Gastrocnemius medialis (tissue), 4 donors: ENCODE results near the gene KLRK1. TPM values are rescaled to one million over a fixed set of nuclear protein-coding genes. Genes with fewer than 3 reads are reported as not detected.

Source experiments
- ATAC-seq, 2 donors: fragments of 150-250 bp; one replicate each; pipeline ENCODE4 v1.9.1; 2016
- DNase-seq, 2 donors: peaks; one replicate each; pipeline ENCODE4 v3.0.0-alpha.2; 2019
- H3K27ac ChIP-seq, 4 donors: fragments of 200-600 bp; sonication (generic); 1 replicate in 1 of 4; 2 replicates in 3 of 4; pipeline ENCODE4 v1.5.1; 2016 to 2018; ENCODE audit warnings: mild to moderate bottlenecking in 2 of 4, moderate library complexity in 1 of 4
- H3K27me3 ChIP-seq, 3 donors: fragments of 200-600 bp; sonication (generic) in 2 of 3; 1 replicate in 1 of 3; 2 replicates in 2 of 3; pipeline versions ENCODE4 v1.5.1 to v1.6.0; 2016 to 2019; ENCODE audit warnings: mild to moderate bottlenecking in 1 of 3, moderate library complexity in 1 of 3
- H3K36me3 ChIP-seq, 2 donors: fragments of 200-600 bp; sonication (generic) in 1 of 2; one replicate each; pipeline ENCODE4 v1.5.1; 2017 to 2018
- H3K4me1 ChIP-seq, 2 donors: fragments of 200-600 bp; sonication (generic) in 1 of 2; one replicate each; pipeline ENCODE4 v1.5.1; 2016 to 2017; ENCODE audit warnings: mild to moderate bottlenecking in 2 of 2
- H3K4me3 ChIP-seq, 4 donors: fragments of 200-600 bp; sonication (generic) in 3 of 4; 1 replicate in 1 of 4; 2 replicates in 3 of 4; pipeline ENCODE4 v1.5.1; 2016 to 2019; ENCODE audit warnings: mild to moderate bottlenecking in 2 of 4
- H3K9me3 ChIP-seq, 3 donors: fragments of 200-600 bp; sonication (generic) in 2 of 3; 1 replicate in 1 of 3; 2 replicates in 2 of 3; pipeline ENCODE4 v1.5.1; 2016 to 2019
- POLR2A ChIP-seq, 2 donors: fragments of 450-650 bp; IDR thresholded peaks; one replicate each; pipeline ENCODE4 v1.6.1; 2017; ENCODE audit warnings: antibody characterized with exemption in 2 of 2, mild to moderate bottlenecking in 2 of 2, moderate library complexity in 2 of 2
- in situ Hi-C, 4 donors: fragments of 200-750 bp; cut with MboI; loops; one replicate each; pipeline versions ENCODE4 v1.15.0 to v1.8.0; 2017; ENCODE audit warnings: low sequenced_read_pairs in 4 of 4
- intact Hi-C: fragments of 100-400 bp; cut with DNase I; formaldehyde crosslinking; loops from one replicate; pipeline ENCODE4 v1.15.1; 2023; ENCODE audit warnings: low total_unique reads
- total RNA-seq, 4 donors: library from RNA; depleted of rRNA; stranded (reverse); fragments of >200 nt; gene quantifications; one replicate each; pipeline versions ENCODE4 v1.1.0 to v1.2.3, GENCODE V29; 2016
- TF ChIP-seq, protein P1 (sequence below), 5 experiments: fragments of 450-650 bp in 3 of 5; fragments of 200-600 bp in 2 of 5; sonication (generic) in 2 of 5; IDR thresholded peaks in 4 of 5; conservative IDR thresholded peaks in 1 of 5; 1 replicate in 4 of 5; 2 replicates in 1 of 5; pipeline ENCODE4 v1.5.1; 2016 to 2019; ENCODE audit warnings: antibody characterized with exemption in 5 of 5, mild to moderate bottlenecking in 3 of 5, moderate library complexity in 3 of 5

KLRK1 gene
- total RNA-seq, 4 donors from 2014 or later: 0.20 TPM; not detected in 3

DNA sequence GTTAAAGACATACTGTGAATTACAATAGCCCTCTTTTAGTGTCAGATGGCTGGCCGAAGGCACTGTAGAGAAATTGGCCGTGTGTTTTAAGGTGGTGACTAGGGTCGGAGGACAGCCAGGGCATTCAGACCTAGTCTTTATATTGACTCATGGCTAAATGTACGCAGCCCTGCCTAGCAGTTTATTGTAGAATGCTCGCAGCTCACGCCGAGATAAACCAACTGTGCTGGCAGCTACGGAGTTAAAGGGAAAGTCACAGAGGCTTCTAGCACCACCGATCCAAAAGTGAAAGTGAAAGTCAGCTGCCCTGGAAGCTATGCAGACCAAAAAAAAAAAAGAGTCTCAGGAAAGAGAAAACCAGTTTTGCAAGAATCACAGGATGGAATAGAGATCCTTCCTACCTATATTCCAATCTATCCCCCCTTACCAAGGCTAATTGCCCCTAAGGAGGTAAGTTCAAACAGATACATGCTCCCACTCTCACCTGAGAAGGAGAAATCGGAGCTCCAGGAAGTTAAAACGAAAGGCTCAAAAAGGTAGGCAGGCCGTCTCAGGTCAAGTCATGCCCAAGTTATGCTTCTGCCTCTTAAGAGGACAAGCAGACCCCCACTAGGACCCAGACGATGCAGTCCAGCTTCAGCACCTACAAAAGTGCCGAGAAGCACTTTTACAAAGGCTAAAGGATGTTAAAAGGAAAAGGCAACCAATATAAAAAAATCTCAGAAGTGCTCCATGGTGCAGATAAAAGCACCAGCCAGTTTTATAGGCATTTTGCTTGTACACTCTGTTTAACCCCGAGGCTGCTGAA is 24.8 kb downstream of the KLRK1 start:
- peaks cover 6 to 36% of the 10 kb centered on the region in 2 donors for H3K4me1 ChIP-seq
- peak; percentile 30 to 56 for DNase-seq
- no peaks in the 10 kb centered on the region for H3K36me3 ChIP-seq
- H3K9me3 ChIP-seq: no peaks in the 10 kb centered on the region
- intact Hi-C loops (loop anchor here (2.0 to 10.0 kb wide), 2 partner anchors 28 to 360 kb away; partner anchors contain the start of gene YBX3), in situ Hi-C loops (no loop called here)
- no peaks in the 10 kb centered on the region for H3K27me3 ChIP-seq
- ATAC-seq: peak; percentile 81 to 86
- TF ChIP-seq, protein P1, sequence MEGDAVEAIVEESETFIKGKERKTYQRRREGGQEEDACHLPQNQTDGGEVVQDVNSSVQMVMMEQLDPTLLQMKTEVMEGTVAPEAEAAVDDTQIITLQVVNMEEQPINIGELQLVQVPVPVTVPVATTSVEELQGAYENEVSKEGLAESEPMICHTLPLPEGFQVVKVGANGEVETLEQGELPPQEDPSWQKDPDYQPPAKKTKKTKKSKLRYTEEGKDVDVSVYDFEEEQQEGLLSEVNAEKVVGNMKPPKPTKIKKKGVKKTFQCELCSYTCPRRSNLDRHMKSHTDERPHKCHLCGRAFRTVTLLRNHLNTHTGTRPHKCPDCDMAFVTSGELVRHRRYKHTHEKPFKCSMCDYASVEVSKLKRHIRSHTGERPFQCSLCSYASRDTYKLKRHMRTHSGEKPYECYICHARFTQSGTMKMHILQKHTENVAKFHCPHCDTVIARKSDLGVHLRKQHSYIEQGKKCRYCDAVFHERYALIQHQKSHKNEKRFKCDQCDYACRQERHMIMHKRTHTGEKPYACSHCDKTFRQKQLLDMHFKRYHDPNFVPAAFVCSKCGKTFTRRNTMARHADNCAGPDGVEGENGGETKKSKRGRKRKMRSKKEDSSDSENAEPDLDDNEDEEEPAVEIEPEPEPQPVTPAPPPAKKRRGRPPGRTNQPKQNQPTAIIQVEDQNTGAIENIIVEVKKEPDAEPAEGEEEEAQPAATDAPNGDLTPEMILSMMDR (IDR thresholded peaks at IDR 0.05 in 4 of 5, conservative IDR thresholded peaks at IDR 0.05 in 1 of 5): no peak
- TF ChIP-seq POLR2A (IDR thresholded peaks at IDR 0.05): peak in 1 of 2 donors; percentile 12
- peak overlapping the region; percentile 79 to 90 (median 84) for H3K4me3 ChIP-seq
- peak overlapping the region; percentile 88 to 94 (median 90) for H3K27ac ChIP-seq

DNA sequence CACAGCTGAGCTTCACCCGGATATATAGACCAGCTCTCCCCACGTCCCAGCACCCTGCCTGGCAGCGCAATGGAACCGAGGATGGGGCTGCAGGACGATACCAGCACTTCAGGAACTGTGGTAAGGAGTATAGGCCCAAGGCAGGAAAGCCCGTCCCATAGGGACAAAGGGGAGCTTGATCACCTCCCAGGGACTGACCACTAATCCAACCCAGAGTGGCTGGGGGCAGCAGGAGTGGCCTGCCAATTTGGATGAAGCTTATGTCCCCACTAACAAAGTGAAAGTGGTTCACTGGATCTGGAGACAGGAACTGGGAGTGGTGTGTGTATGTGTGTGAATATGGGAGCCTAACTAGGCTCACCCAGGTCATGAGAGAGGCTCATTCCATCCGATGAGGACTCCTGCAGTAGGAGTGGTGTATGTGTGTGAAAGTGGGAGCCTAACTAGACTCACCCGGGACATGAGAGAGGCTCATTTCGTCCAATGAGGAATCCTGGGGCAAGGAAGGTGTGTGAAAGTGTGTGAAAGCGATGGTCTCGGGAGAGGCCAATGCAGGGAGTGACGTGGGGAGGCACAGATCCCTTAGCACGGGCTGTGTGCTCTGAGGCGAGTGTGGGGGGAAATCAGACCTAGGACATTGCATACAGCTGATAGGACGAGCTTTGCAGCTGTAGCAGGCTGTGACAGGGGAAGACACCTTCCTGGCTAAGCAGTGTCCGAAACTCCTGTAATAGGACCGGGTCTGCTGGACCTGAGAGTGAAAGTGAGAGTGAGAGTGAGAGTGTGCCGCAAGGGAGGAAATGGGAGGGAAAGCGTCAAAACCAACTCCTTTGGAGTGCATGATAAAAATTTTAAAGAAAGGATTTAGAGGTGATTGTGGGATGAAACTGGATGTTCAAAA is 25.7 kb downstream of the KLRK1 start:
- peaks cover 6 to 36% of the 10 kb centered on the region in 2 donors for H3K4me1 ChIP-seq
- no peaks in the 10 kb centered on the region for H3K27me3 ChIP-seq
- DNase-seq (peak; percentile 16 to 49), ATAC-seq (peak; percentile 78 to 80)
- peak overlapping the region; percentile 79 to 90 (median 84) for H3K4me3 ChIP-seq
- TF ChIP-seq, protein P1 (IDR thresholded peaks at IDR 0.05 in 4 of 5, conservative IDR thresholded peaks at IDR 0.05 in 1 of 5): no peak
- peak in 1 of 2 donors; percentile 20 for TF ChIP-seq POLR2A (IDR thresholded peaks at IDR 0.05)
- intact Hi-C loops (loop anchor here (2.0 to 10.0 kb wide), 2 partner anchors 29 to 361 kb away; partner anchors contain the start of gene YBX3), in situ Hi-C loops (no loop called here)
- peak overlapping the region; percentile 88 to 94 (median 90) for H3K27ac ChIP-seq
- no peaks in the 10 kb centered on the region for H3K36me3 ChIP-seq
- no peaks in the 10 kb centered on the region for H3K9me3 ChIP-seq

DNA sequence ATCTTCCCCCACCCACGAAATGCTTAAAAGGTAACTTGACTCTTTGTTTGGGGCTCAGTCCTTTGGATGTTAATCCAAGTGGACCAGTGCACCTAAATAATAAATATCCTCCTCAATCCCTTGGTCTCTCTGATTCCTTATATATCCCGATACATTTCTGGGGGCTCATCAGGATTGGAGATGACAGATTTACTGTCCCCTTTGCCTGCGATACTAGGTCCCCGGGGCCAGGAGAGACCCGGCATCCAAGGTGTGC is 26.3 kb downstream of the KLRK1 start:
- DNase-seq (no peak), ATAC-seq (no peak)
- in situ Hi-C loops: no loop called here
- Histone ChIP-seq H3K27me3 (no peaks in the 10 kb centered on the region), H3K4me3 (peak overlapping the region; percentile 79 to 90 (median 84)), H3K4me1 (peaks cover 6 to 36% of the 10 kb centered on the region in 2 donors), H3K36me3 (no peaks in the 10 kb centered on the region), H3K9me3 (no peaks in the 10 kb centered on the region), H3K27ac (peak overlapping the region; percentile 88 to 94 (median 90))
- TF ChIP-seq POLR2A (IDR thresholded peaks at IDR 0.05): no peak
- TF ChIP-seq, protein P1 (IDR thresholded peaks at IDR 0.05 in 4 of 5, conservative IDR thresholded peaks at IDR 0.05 in 1 of 5): no peak
- intact Hi-C loops: loop anchor here (10.0 kb wide), 1 partner anchor 361 kb away; the partner anchor contains the start of gene YBX3

DNA sequence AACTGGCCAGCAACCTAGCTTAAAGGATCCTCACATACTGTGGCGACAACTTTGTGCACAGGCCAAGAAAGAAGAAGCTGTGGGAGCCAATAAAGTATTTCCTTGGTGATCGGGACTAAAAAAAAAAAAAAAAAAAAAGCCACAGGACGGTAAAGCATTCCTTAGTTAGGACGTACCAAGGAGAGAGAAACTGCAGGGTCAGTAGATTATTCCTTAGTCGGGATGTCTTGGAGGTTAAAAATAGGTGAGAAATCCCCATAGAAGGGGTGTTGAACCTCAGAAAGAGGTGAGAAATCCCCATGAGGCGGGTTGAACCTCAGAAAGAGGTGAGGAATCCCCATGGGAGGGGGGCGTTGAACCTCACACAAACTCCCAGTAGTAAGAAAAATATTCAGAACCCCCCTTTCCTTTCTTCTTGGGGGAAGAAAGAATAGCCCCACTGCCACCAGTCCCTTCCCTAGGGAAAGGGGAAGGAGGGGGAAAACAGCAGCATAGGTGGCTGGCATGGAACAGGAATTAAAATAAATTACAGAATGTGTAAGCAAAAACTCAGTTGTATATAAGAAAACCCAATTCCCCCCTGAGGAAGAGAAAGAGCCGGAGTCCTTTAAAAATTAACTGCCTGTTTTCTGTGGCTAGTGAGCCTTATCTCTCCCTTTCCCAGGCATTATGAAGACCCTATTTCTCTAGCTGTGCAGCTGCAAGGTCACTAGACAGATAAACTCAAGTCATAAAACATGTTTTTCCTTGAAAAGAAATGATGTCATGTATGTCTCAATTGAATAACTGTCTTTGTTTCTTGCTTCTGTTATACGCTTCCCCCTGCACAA is 26.8 kb downstream of the KLRK1 start:
- ATAC-seq (no peak), DNase-seq (no peak)
- Histone ChIP-seq H3K27ac (peak overlapping the region; percentile 88 to 94 (median 90)), H3K4me1 (peaks cover 6 to 36% of the 10 kb centered on the region in 2 donors), H3K27me3 (no peaks in the 10 kb centered on the region), H3K9me3 (no peaks in the 10 kb centered on the region), H3K4me3 (peak overlapping the region in 3 of 4 donors; percentile 82 to 90 (median 85)), H3K36me3 (no peaks in the 10 kb centered on the region)
- intact Hi-C loops: loop anchor here (10.0 kb wide), 1 partner anchor 362 kb away; the partner anchor contains the start of gene YBX3
- in situ Hi-C loops: no loop called here
- TF ChIP-seq POLR2A (IDR thresholded peaks at IDR 0.05): no peak
- TF ChIP-seq, protein P1 (IDR thresholded peaks at IDR 0.05 in 4 of 5, conservative IDR thresholded peaks at IDR 0.05 in 1 of 5): no peak
